HG03045 (cell line): ENCODE results near the gene AMIGO1.

Experiments used
- ATAC-seq: cut with Tn5 transposase; IDR thresholded peaks from one replicate; pipeline ENCODE4 v1.9.1; 2021; ENCODE audit warnings: mild to moderate bottlenecking, moderate library complexity; ENCODE audit not compliant: unreplicated experiment

Gene AMIGO1

GRCh38 chr1:109504974-109505373 lies 4.6 kb downstream of the AMIGO1 start:
- ATAC-seq = no peak

DNA sequence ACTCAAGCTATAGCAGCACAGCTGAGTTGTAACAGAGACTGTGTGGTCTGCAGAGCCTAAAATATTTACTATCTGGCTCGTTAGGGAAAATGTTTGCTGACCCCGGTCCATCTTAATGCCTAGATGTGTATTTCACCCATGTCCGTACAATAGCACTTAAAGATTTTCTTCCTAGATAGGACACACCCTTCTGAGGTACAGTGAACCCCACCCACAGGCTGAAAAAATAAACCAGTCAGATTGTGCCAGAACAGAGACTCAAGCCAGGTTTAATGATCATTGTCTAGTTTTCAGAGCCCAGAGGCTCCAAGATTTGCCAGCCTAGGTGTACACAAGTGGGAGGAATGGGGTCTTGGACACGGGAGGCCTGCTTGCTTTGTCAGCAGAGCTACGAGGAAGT lies 5.6 kb downstream of the AMIGO1 start:
- ATAC-seq = no peak

- no peak for ATAC-seq
Observed at GRCh38 chr1:109502364-109502851, 7.1 kb downstream of the AMIGO1 start.

GRCh38 chr1:109501644-109502363 lies 7.7 kb downstream of the AMIGO1 start:
- ATAC-seq = no peak

- ATAC-seq = no peak
Observed at GRCh38 chr1:109500941-109501381, 8.6 kb downstream of the AMIGO1 start.

- ATAC-seq = no peak
Observed at GRCh38 chr1:109499661-109500536, 9.6 kb downstream of the AMIGO1 start.

DNA sequence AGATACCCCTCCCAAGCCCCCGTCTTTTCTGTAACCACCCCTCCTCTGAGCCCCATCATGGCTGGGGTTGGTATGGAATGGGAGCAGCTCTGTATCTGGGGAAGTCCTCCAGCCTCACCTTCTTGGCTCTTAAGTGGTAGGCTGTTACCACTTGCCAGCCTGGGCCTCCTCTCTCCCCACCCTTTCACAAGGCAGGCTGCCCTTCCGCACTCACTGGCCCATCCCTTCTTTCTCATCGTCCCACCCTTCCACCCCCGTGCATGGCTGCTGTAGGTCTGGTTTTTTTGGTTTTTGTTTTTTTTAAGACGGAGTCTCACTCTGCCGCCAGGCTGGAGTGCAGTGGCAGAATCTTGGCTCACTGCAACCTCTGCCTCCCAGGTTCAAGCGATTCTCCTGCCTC lies 10.4 kb downstream of the AMIGO1 start:
- no peak for ATAC-seq

GRCh38 chr1:109498161-109498801 lies 11.2 kb downstream of the AMIGO1 start:
- ATAC-seq = no peak

GRCh38 chr1:109497449-109498160 lies 11.9 kb downstream of the AMIGO1 start:
- ATAC-seq = no peak

DNA sequence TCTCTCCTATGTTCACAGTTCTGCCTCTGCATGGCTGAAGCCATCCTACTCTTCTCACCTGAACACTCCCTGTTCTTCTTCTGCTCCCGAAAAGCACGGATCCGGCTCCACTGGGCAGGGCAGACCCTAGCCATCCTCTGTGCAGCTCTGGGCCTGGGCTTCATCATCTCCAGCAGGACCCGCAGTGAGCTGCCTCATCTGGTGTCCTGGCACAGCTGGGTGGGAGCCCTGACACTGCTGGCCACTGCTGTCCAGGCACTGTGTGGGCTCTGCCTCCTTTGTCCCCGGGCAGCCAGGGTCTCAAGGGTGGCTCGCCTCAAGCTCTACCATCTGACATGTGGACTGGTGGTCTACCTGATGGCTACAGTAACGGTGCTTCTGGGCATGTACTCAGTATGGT lies 13.8 kb downstream of the AMIGO1 start:
- ATAC-seq = no peak

DNA sequence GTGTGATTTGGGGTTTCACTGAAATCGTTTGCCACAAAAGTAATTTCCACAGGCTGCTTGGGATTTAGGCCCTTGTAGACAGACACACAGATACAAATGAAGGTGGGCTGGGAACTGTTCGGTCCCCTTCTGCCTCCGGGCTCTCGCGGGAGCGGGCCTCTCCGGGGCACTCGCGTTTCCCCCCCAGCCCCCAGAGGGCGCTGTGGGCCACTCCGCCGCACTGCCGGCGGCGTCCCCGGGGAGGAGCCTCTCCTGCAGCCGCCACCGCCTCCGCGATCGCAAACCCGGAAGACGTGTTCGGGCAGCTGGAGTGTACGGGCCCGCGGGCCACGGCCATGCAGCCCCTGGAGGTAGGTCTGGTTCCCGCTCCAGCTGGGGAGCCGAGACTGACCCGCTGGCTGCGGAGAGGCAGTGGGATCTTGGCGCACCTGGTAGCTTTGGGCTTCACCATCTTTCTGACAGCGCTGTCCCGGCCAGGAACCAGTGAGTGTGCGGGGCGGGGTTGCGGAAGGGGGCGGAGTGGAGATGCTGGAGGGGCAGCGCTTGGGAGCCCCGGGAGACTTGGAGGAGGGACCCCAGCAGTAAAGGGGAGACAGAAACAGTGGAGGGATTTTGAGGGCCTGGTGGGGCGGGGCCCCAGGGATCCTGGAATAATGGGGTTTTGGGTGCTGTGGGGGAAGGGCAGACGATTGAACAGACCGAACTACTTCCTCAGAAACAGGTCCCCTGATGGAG lies 15.6 kb downstream of the AMIGO1 start, which contains the start of gene CYB561D1:
Gene CYB561D1 (plus strand): TSS at position 290 of the 735 bp plus-strand sequence. CDS start 46 bp downstream, at position 336.
- ATAC-seq = peak; percentile 91

DNA sequence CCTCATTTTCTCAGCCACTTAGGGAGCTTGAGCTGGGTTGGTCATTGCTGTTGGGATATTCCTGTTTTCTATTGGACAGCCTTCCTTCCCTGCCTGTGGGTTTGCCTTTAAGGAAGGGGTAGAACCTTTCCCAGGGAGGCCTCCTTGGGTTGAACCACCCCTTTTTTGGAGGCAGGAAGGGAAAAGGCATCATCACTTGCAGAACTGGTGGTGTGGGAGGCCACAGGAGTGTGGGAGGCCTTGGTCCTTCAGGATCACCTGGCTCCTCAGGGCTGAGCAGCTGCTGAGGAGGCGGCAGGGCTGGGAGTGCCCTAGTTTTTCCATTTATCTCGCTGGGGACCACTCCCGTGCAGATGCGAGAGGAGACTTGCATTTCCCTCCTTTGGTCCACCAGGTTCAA lies 16.3 kb downstream of the AMIGO1 start:
- no peak for ATAC-seq

- no peak for ATAC-seq
Observed at GRCh38 chr1:109492779-109493178, 16.7 kb downstream of the AMIGO1 start.

- ATAC-seq = no peak
Observed at GRCh38 chr1:109491372-109491771, 18.2 kb downstream of the AMIGO1 start.

DNA sequence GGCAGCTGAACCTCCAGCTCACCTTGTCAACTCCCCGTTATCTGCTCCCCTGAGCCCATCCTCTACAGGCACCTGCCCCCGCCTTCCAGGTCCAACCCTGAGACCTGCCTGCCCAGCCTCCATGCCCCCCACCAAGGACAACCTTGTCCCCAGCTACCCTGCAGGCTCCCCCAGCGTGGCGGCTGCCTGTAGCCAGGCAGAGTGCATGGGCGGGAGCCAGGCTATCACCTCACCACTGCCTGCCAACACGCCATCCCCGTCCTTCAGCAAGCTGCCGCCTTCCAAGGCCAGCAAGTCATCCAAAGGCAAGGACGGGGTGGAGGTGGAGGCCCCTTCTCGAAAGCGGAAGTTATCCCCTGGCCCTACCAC lies 18.6 kb downstream of the AMIGO1 start:
- ATAC-seq = no peak

DNA sequence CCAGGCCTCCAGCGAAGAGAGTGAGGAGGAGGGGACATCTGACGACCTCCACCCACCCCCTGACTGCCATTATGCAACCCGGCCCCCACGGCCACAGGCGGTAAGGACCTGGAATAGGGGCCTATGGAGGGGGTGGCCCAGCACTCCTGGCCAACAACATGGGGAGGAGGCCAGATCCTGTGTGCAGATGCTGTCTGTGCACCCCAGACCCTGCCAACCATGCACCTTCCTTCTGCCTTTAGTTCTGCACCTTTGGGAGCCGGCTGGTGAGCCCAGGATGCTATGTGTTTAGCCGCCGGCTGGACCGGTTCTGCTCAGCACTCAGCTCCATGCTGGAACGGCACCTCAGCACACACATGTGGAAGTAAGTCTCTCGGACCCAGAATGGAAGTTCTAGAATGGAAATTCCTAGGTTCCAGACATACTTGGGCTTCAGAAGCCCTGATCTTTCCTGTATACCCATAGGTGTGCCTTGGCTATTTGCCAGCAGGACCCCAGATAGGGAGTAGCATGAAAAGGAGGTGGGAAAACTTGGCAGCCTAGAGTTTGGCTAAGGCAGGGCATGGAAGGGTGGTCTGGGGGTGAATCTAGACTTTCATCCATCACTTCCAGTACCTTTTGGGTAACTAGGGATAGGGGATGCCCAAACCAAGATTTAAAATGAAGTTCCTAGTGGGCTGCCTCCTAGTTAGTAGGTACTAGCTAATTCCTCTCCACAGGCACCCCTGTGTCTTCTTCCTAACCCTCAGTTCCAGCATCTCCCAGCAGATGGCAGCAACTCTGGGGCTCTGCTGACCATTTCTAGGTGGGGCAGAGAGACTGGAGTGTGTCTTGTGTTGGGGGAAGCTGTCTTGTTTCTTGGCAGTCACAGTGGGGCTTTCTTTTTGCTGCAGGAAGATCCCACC lies 19.2 kb downstream of the AMIGO1 start:
- ATAC-seq = no peak

DNA sequence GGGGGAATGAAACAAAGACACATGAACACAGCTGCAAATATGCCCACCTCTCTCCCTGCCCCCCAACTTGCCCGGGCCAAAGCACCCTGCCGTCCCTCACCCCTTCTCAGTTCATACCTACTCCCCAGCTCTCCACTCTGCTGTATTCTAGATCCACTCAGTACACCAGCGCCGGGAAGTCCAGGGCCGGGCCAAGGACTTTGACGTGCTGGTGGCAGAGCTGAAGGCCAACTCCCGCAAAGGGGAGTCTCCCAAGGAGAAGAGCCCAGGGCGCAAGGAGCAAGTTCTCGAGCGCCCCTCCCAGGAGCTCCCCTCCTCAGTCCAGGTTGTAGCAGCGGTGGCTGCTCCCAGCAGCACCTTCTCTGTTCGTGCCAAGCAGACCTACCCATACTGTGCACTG lies 20.8 kb downstream of the AMIGO1 start:
- no peak for ATAC-seq

- no peak for ATAC-seq
Observed at GRCh38 chr1:109488201-109488600, 21.3 kb downstream of the AMIGO1 start.

DNA sequence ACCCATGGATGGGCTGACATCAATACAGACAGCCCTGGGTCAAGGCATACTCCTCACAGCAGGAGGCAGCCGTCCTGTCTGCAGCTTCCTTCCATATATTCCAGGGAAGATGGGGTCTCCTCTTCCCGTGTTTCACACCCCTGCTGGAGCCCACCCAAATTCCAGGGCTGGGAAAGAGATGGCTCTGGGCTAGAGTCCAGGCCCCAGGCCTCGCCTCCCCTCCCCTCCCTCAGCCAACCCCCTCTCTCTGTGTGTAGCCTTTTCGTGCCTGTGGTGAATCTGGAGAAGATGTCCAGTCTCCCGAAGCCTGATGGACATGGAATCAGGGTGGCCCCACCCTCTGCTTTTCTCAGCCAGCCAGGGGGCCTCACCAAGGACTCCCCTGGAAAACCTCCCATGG lies 22.3 kb downstream of the AMIGO1 start:
- ATAC-seq = no peak
